PFSK-1 (cell line): ENCODE results near the gene ELL2.

Experiments used
- POLR2AphosphoS5 ChIP-seq: IDR thresholded peaks from 2 replicates; pipeline ENCODE4 v1.6.1; 2012; ENCODE audit warnings: low read depth, mild to moderate bottlenecking, control low read depth, low read length, moderate library complexity
- REST ChIP-seq, 2 experiments: IDR thresholded peaks; 2 replicates each; pipeline versions ENCODE4 v1.6.1 to v1.8.0; 2011 to 2012; ENCODE audit warnings: low read depth in 2 of 2, low read length in 2 of 2, control low read depth in 1 of 2, inconsistent platforms in 1 of 2, mild to moderate bottlenecking in 1 of 2, moderate library complexity in 1 of 2; ENCODE audit not compliant: insufficient read depth in 1 of 2
- SIN3A ChIP-seq: IDR thresholded peaks from 2 replicates; pipeline ENCODE4 v1.6.1; 2012; ENCODE audit warnings: mild to moderate bottlenecking, low read length, moderate library complexity, borderline replicate concordance; ENCODE audit not compliant: insufficient read depth
- TAF1 ChIP-seq: IDR thresholded peaks from 2 replicates; pipeline ENCODE4 v1.6.1; 2012; ENCODE audit warnings: low read length, control low read depth, borderline replicate concordance; ENCODE audit not compliant: insufficient read depth

GRCh38 chr5:96008987-96009647 is 47.5 kb upstream of the ELL2 start:
- TF ChIP-seq REST (IDR thresholded peaks at IDR 0.05; ENCODE audit: insufficient read depth in 1 of 2, low read depth in 2 of 2, low read length in 2 of 2) = no peak
- no peak for TF ChIP-seq POLR2AphosphoS5
- no peak for TF ChIP-seq SIN3A
- no peak for TF ChIP-seq TAF1
